Activated CD4-positive, alpha-beta T cell treated with anti-CD3 and anti-CD28 coated beads, Interleukin-2, amount 10 ng/mL, durations not matched to agents 24 days and 14 days (primary cell): Measurements from ENCODE around the gene EMC7. TPM values are rescaled to one million over a fixed set of nuclear protein-coding genes. Genes with fewer than 3 reads are reported as not detected.

Experiments used
- DNase-seq: peaks from one replicate; pipeline ENCODE4 v3.0.0; 2022
- H3K27ac Mint-ChIP-seq: one replicate; pipeline ENCODE4 v1.8.0; 2022; ENCODE audit warnings: mild to moderate bottlenecking, mixed read lengths
- H3K27me3 Mint-ChIP-seq: one replicate; pipeline ENCODE4 v1.8.0; 2022; ENCODE audit warnings: mixed read lengths
- H3K36me3 Mint-ChIP-seq: one replicate; pipeline ENCODE4 v1.8.0; 2022; ENCODE audit warnings: low read depth, mild to moderate bottlenecking, mixed read lengths
- H3K4me1 Mint-ChIP-seq: one replicate; pipeline ENCODE4 v1.8.0; 2021; ENCODE audit warnings: mixed read lengths
- H3K4me3 Mint-ChIP-seq: one replicate; pipeline ENCODE4 v1.8.0; 2022; ENCODE audit warnings: mild to moderate bottlenecking, moderate library complexity, mixed read lengths
- H3K9me3 Mint-ChIP-seq: one replicate; pipeline ENCODE4 v1.8.0; 2021; ENCODE audit warnings: mixed read lengths
- intact Hi-C: fragments of 100-400 bp; cut with micrococcal nuclease; formaldehyde crosslinking; loops from one replicate; pipeline ENCODE4 v1.15.1; 2023
- total RNA-seq: library from RNA; stranded (reverse); gene quantifications from 2 replicates; pipeline ENCODE4 v1.2.3, GENCODE V29; 2022

The EMC7 gene
- total RNA-seq, 1 donor from 2014 or later = 70.9 TPM

DNA sequence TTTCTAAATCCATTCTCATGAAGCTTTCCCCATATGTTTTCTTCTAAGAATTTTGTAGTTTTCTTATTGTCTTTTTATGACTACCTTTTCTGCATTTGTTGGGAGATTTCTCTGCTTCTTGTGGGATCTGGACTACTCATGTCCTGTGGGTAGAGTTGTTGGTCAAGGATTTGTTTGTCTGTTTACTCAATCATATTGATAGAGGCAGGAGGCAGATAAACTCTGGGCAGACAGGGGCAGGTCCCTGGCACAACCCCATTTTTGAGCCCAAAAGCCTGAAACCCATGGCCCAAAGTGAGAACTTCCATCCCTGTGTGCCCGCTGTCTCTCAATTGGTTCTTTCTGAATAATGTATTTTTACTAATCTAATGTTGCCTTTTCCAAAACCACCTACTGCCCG is 12.6 kb upstream of the EMC7 start:
- no peaks in the 10 kb centered on the region for H3K36me3 Mint-ChIP-seq
- peaks cover 4% of the 10 kb centered on the region for H3K27me3 Mint-ChIP-seq
- peaks cover 5% of the 10 kb centered on the region for H3K4me1 Mint-ChIP-seq
- intact Hi-C loops = no loop called here
- H3K27ac Mint-ChIP-seq = no peak overlapping the region
- no peak overlapping the region for H3K4me3 Mint-ChIP-seq
- DNase-seq = no peak
- H3K9me3 Mint-ChIP-seq = no peaks in the 10 kb centered on the region

DNA sequence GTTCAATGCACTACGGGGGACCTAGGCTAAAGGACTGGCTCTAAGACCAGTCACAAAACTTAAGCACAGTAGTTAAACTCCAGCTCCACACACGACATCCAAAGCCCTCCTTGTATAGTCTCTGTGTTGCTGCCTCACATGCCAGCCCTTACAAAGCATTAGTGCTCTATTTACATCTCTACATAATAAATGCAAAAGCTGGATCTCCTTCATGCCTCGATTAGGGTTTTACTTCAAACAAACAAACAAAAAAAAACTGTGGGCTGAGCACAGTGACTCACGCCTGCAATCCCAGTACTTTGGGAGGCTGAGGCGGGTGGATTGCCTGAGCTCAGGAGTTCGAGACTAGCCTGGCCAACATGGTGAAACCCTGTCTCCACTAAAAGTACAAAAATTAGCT is 9.8 kb upstream of the EMC7 start:
- intact Hi-C loops = no loop called here
- no peak overlapping the region for H3K4me3 Mint-ChIP-seq
- no peak overlapping the region for H3K27ac Mint-ChIP-seq
- no peaks in the 10 kb centered on the region for H3K9me3 Mint-ChIP-seq
- H3K4me1 Mint-ChIP-seq = peaks cover 5% of the 10 kb centered on the region
- no peak for DNase-seq
- peaks cover under 1% of the 10 kb centered on the region for H3K36me3 Mint-ChIP-seq
- H3K27me3 Mint-ChIP-seq = peaks cover 2% of the 10 kb centered on the region

DNA sequence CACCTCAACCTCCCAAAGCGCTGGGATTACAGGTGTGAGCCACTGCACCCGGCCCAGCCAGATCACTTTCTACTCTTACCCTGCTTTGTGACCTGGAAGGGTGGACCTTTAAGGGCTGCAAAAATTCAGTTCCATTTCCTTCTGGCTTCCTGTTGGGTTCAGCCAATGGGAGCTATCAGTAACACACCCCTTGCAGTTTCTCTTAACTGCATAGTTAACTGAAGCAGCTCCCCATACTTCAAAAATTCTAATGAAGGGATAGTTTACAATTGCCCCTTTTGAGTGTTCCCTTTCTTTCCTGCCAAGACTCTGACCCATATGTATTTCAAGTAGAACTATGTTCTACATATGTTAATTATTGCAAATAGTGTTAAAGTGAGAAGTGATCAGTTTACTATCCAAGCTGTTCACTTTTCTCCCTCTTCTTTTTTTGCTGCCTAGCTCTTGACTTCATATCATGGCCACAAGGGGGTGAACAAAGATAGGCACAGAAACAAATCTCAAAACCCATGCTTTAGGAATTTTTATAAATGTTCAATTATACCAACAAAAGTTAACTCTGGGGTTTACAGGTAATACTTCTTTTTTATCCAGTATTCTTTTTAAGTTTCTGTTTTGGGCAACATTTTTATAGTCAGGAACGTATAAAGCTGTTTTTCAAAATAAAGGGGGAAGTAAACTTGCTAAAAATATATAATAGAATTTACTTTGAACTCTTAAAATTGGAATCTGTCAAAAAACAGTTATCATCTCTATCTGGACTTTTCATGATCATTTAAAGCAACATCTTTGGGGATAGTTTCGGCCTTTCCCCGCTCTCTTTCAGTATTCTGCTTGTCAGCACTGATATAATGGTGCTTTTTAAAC is 8.4 kb upstream of the EMC7 start:
- Mint-ChIP-seq H3K27ac (no peak overlapping the region), H3K36me3 (peaks cover 8% of the 10 kb centered on the region), H3K4me3 (no peak overlapping the region), H3K4me1 (peaks cover 5% of the 10 kb centered on the region), H3K9me3 (no peaks in the 10 kb centered on the region), H3K27me3 (peaks cover 2% of the 10 kb centered on the region)
- peak; percentile 74 for DNase-seq
- intact Hi-C loops = loop anchor here (1.0 to 10.0 kb wide), 3 partner anchors 100 to 325 kb away; partner anchors contain the start of genes GOLGA8A, KATNBL1 and LPCAT4

DNA sequence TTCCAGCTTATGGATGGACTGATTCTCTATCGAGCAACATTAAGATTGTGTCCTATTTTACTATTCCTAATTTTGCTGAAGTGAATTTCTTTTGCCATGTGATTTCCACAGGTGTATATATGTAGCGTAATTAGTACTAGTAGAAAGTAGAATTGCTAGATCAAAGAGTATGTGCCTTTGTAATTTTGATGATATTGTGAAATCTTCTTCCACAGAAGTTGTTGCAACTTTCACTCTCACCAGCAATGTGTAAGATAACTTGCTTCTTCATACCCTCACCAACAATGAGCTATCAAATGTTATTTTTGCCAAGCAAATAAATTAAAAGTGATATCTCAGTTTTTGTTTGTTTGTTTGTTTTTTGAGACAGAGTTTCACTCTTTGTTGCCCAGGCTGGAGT is 5.7 kb upstream of the EMC7 start:
- Mint-ChIP-seq H3K27me3 (no peaks in the 10 kb centered on the region), H3K36me3 (peaks cover 28% of the 10 kb centered on the region), H3K4me1 (peaks cover 12% of the 10 kb centered on the region), H3K4me3 (no peak overlapping the region), H3K27ac (no peak overlapping the region), H3K9me3 (peaks cover 9% of the 10 kb centered on the region)
- DNase-seq = no peak
- intact Hi-C loops = loop anchor here (10.0 kb wide), 2 partner anchors 257 to 327 kb away; partner anchors contain the start of genes GOLGA8A and LPCAT4

DNA sequence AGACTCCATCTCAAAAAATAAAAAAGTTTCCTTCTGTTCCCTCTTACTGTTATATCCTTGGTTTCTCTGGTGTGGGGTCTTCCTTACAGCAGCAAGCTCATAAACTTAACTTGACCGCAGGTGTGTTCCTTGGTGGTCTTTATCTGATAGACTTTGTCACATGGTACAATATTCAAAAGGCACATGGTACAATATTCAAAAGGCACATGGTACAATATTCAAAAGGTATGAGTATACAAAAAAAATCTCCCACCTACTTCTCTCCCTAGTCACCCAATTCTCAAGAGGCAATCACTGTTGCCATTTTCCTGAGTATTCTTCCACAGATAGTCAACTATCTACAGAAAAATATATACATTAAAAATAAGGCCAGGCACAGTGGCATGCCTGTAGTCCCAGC is 4.8 kb upstream of the EMC7 start:
- no peak overlapping the region for H3K4me3 Mint-ChIP-seq
- no peak overlapping the region for H3K27ac Mint-ChIP-seq
- DNase-seq = no peak
- peaks cover 2% of the 10 kb centered on the region for H3K27me3 Mint-ChIP-seq
- intact Hi-C loops = loop anchor here (10.0 kb wide), 2 partner anchors 258 to 328 kb away; partner anchors contain the start of genes GOLGA8A and LPCAT4
- peaks cover 9% of the 10 kb centered on the region for H3K9me3 Mint-ChIP-seq
- H3K36me3 Mint-ChIP-seq = peaks cover 35% of the 10 kb centered on the region
- H3K4me1 Mint-ChIP-seq = peaks cover 17% of the 10 kb centered on the region

DNA sequence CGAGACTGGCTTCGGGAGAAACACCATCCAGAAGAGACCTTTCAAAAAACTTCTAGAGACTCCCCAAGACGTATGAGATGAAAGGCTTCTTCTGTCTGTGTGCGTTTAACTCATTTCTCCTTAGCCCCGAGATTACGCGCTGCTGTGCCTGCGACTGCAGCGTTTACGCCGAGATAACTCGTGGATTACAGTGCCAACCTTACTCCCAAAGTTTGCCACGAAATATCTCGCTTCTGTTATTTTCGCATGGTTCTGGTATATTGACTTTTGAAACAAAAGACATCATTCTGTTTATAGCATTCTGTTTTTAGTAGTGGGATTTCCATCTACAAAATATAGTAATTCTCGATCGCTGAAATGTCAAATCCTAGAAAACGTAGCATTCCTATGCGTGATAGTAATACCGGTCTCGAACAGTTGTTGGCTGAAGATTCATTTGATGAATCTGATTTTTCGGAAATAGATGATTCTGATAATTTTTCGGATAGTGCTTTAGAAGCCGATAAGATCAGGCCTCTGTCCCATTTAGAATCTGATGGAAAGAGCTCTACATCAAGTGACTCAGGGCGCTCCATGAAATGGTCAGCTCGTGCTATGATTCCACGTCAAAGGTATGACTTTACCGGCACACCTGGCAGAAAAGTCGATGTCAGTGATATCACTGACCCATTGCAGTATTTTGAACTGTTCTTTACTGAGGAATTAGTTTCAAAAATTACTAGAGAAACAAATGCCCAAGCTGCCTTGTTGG is 688 bp upstream of the EMC7 start:
- Mint-ChIP-seq H3K27ac (peak overlapping the region; percentile 100), H3K4me3 (peak overlapping the region; percentile 100), H3K36me3 (peaks cover 36% of the 10 kb centered on the region), H3K4me1 (peaks cover 29% of the 10 kb centered on the region), H3K27me3 (peaks cover 2% of the 10 kb centered on the region), H3K9me3 (peaks cover 9% of the 10 kb centered on the region)
- no peak for DNase-seq
- intact Hi-C loops = loop anchor here (1.0 to 10.0 kb wide), 7 partner anchors 108 to 900 kb away; partner anchors contain the start of genes AQR, GOLGA8A, GOLGA8B and KATNBL1

DNA sequence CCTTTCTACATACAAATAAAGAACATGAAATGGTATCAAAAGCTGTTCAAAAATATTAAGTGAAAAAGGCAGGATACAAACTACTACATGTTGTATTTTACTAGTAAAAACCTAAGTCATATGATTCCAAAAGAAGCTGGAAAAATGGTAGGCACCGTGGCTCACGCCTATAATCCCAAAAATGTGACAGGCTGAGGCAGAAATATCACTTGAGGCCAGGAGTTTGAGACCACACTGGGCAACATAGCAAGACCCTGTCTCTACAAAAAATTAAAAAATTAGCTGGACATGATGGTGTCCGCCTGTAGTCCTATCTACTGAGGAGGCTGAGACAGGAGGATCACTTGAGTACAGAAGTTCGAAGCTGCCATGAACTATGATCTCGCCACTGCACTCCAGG is 1.7 kb downstream of the EMC7 start:
- peaks cover 2% of the 10 kb centered on the region for H3K27me3 Mint-ChIP-seq
- peak overlapping the region; percentile 100 for H3K4me3 Mint-ChIP-seq
- H3K36me3 Mint-ChIP-seq = peaks cover 31% of the 10 kb centered on the region
- intact Hi-C loops = loop anchor here (5.0 to 10.0 kb wide), 4 partner anchors 265 to 898 kb away; partner anchors contain the start of genes GOLGA8A, GOLGA8B and LPCAT4
- peaks cover 30% of the 10 kb centered on the region for H3K4me1 Mint-ChIP-seq
- no peak overlapping the region for H3K27ac Mint-ChIP-seq
- no peak for DNase-seq
- peaks cover 9% of the 10 kb centered on the region for H3K9me3 Mint-ChIP-seq

DNA sequence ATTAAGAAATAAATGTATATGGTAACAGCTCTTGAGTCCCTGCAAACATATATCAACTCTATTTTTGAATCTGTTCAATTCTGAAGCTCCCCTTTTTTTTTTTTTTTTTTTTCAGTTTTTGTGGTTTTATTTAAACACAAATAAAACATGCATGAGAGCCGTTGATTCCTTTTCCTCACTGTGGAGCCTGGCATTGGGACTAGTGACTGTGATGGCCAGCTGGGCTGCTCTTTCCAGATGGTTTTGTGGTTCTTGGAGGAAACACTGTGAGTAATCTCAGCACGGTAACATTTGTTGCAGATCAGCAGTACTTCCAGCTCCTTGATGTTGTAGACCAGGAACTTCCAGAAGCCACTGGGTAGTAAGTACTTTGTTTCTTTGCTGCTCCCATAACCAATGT is 15.9 kb downstream of the EMC7 start:
- peaks cover 43% of the 10 kb centered on the region for H3K36me3 Mint-ChIP-seq
- no peaks in the 10 kb centered on the region for H3K9me3 Mint-ChIP-seq
- no peaks in the 10 kb centered on the region for H3K27me3 Mint-ChIP-seq
- no peak for DNase-seq
- H3K4me3 Mint-ChIP-seq = no peak overlapping the region
- intact Hi-C loops = no loop called here
- no peak overlapping the region for H3K27ac Mint-ChIP-seq
- peaks cover 2% of the 10 kb centered on the region for H3K4me1 Mint-ChIP-seq

DNA sequence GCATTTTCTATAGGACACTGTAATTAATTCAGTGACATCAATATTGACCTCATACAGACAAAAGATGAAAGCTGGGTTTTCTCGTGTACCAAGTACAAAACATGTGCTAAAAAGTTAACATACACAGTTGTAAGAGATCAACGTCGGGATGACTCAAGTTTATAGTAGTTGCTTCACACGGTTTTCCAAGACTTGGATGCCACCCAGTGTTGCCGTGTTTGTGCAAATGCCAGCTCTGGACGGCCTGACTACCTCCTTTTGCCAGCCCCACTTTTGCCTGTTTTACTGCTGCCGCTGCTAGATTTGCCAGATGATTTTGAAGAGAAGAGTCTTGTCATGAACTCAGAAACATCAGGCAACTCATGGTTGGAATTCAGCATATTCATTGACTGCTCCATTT is 17.6 kb downstream of the EMC7 start:
- Mint-ChIP-seq H3K27ac (no peak overlapping the region), H3K36me3 (peaks cover 33% of the 10 kb centered on the region), H3K4me1 (no peaks in the 10 kb centered on the region), H3K9me3 (no peaks in the 10 kb centered on the region), H3K27me3 (no peaks in the 10 kb centered on the region), H3K4me3 (no peak overlapping the region)
- intact Hi-C loops = no loop called here
- DNase-seq = no peak

DNA sequence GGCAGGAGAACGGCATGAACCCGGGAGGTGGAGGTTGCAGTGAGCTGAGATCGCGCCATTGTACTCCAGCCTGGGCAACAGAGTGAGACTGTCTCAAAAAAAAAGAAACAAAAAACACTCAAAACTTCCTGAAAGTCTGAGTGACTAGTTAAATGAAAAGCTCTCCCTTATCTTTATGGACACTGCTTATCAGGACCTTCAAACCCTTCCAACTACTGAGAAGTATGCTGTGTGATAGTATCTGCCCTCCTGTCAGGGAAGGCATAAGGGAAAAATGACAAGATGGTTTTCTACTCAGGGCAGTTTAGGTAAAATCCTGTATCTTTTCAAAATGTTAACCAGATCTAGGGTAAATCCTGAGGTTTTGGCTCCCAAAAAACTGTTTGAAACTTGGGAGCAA is 21.8 kb downstream of the EMC7 start:
- H3K27me3 Mint-ChIP-seq = no peaks in the 10 kb centered on the region
- intact Hi-C loops = no loop called here
- DNase-seq = no peak
- no peaks in the 10 kb centered on the region for H3K4me1 Mint-ChIP-seq
- H3K9me3 Mint-ChIP-seq = no peaks in the 10 kb centered on the region
- peaks cover 14% of the 10 kb centered on the region for H3K36me3 Mint-ChIP-seq
- no peak overlapping the region for H3K4me3 Mint-ChIP-seq
- no peak overlapping the region for H3K27ac Mint-ChIP-seq

DNA sequence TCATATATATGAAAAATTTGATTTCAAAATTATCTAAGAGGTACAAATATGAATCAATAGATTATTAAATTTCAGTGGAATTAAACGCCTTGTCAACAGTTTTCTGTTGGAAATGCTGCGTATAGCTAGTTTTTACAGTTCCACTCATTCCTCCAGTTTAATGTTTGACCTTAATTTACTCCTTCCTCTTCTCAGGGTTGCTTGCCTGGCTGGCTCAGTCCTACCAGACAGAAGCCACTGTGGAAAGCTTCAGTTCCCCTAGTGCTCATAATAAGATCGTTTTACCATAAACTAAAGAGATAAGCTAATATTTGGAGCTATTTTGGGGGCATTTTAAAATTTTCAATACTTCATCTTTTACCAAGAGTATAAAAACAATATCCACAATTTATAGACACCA is 22.8 kb downstream of the EMC7 start:
- no peak overlapping the region for H3K27ac Mint-ChIP-seq
- DNase-seq = no peak
- peaks cover 10% of the 10 kb centered on the region for H3K36me3 Mint-ChIP-seq
- no peaks in the 10 kb centered on the region for H3K4me1 Mint-ChIP-seq
- H3K9me3 Mint-ChIP-seq = peaks cover 4% of the 10 kb centered on the region
- no peak overlapping the region for H3K4me3 Mint-ChIP-seq
- no peaks in the 10 kb centered on the region for H3K27me3 Mint-ChIP-seq
- intact Hi-C loops = no loop called here

DNA sequence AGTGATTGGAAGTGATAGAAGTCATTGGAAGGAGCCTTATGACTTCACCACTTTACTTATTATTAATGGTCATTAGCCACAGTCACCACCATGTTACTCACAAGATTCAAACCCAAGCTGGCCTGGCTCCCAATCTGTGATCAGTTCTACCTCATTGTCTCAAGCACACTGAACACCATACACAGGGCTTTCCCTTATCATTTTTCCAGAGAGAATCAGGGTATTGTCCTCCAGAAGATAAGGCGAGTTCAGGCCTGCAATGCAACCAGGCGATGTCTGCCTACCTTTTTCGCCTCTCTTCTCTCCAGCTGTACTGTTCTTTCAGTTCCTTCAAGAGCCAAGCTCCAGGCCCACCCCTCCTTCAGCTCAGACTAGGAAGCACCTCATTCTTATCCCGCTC is 24.9 kb downstream of the EMC7 start:
- Mint-ChIP-seq H3K4me1 (no peaks in the 10 kb centered on the region), H3K27ac (no peak overlapping the region), H3K4me3 (no peak overlapping the region), H3K9me3 (peaks cover 4% of the 10 kb centered on the region), H3K27me3 (no peaks in the 10 kb centered on the region), H3K36me3 (peaks cover 1% of the 10 kb centered on the region)
- no peak for DNase-seq
- intact Hi-C loops = no loop called here

DNA sequence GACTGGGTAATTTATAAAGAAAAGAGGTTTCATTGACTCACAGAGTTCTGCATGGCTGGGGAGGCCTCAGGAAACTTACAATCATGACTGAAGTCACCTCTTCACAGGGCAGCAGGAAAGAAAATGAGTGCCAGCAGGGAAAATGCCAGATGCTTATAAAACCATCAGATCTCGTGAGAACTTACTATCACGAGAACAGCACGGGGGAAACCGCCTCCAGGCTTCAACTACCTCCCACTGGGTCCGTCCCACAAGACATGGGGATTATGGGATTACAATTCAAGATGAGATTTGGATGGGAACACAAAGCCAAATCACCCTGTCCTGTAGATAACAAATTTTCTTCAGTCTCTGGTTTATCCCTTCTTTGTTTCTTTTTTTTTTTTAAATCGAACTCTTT is 31.7 kb downstream of the EMC7 start:
- peaks cover 1% of the 10 kb centered on the region for H3K27me3 Mint-ChIP-seq
- no peak for DNase-seq

DNA sequence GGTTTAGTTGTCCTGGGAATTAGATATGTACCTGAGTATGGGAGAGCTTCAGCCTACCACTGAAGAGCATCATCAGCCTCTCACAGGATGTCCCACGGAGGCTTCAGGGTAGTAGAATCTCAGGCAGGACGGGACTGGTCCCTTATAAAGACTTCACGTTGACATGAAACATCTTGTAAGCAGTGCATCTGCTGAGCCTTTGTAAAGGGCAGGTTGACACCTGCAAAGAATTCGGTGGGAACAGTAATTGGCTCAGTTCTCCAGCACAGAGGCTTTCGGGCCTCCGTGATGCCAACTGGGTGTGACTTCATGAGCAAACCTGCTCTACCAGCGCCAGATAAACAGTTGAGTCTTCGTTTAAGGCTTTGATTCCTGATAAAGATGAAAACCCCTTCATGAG is 35.7 kb downstream of the EMC7 start:
- Mint-ChIP-seq H3K9me3 (no peaks in the 10 kb centered on the region), H3K27me3 (peaks cover 1% of the 10 kb centered on the region), H3K4me3 (no peak overlapping the region), H3K4me1 (peaks cover 5% of the 10 kb centered on the region), H3K27ac (no peak overlapping the region), H3K36me3 (no peaks in the 10 kb centered on the region)
- no peak for DNase-seq
- intact Hi-C loops = loop anchor here (10.0 kb wide), 2 partner anchors 299 to 519 kb away; partner anchors contain the start of genes GOLGA8B and LPCAT4

More for the DNA sequence above, 31.7 kb downstream of the EMC7 start:
- peaks cover 4% of the 10 kb centered on the region for H3K9me3 Mint-ChIP-seq
- H3K4me1 Mint-ChIP-seq = no peaks in the 10 kb centered on the region
- no peak overlapping the region for H3K4me3 Mint-ChIP-seq
- no peak overlapping the region for H3K27ac Mint-ChIP-seq
- peaks cover 1% of the 10 kb centered on the region for H3K36me3 Mint-ChIP-seq
- intact Hi-C loops = no loop called here
